K562 (cell line): Measurements from ENCODE around the gene PTPRB. TPM values are rescaled to one million over a fixed set of nuclear protein-coding genes. Genes with fewer than 3 reads are reported as not detected.

ENCODE experiments used
- ATAC-seq: fragments of 200-7000 bp; cut with Tn5 transposase; 3 replicates; pipeline ENCODE4 v1.9.1; 2020; ENCODE audit warnings: moderate library complexity
- BruUV-seq: library from RNA; stranded (reverse); fragments of 400-500 nt; replicated peaks from 2 replicates; lab custom pipeline; 2021; lab: Mats Ljungman, UMichigan
- CTCF ChIA-PET: fragments of 300-600 bp; formaldehyde crosslinking; extraction: SDS; loops from one replicate; lab custom pipeline; 2021; ENCODE audit warnings: low intra/inter-chr PET ratio; lab: Yijun Ruan, JAX
- POLR2A ChIA-PET: fragments of 300-600, 350-650 bp; sonication (Branson Sonifier 250); formaldehyde crosslinking; extraction: SDS; loops from one replicate; lab custom pipeline; 2021; ENCODE audit warnings: antibody characterized with exemption, inconsistent platforms; lab: Yijun Ruan, JAX
- DNase-seq, 4 experiments: peaks; one replicate each; pipeline versions ENCODE4 v3.0.0 to v3.0.0-alpha.2; 2011 to 2018; ENCODE audit warnings: low spot score in 3 of 4, mixed read lengths in 3 of 4; ENCODE audit errors: extremely low read depth in 1 of 4
- FAIRE-seq: peaks from 2 replicates; lab custom pipeline; 2011; peaks lifted over from hg19 to GRCh38; lab: Jason Lieb, UNC
- H2AFZ ChIP-seq: 2 replicates; pipeline ENCODE4 v1.6.0; 2011; ENCODE audit warnings: low read depth, low read length, control low read depth, inconsistent platforms
- H3K27ac ChIP-seq: fragments of 200-600 bp; 3 replicates; pipeline ENCODE4 v1.8.0; 2011; ENCODE audit warnings: low read depth, mild to moderate bottlenecking, control low read depth, inconsistent platforms, low read length, moderate library complexity, mixed read lengths; ENCODE audit errors: extremely low read depth
- H3K27me3 ChIP-seq, 2 experiments: fragments of 300-600 bp in 1 of 2; 2 replicates in 1 of 2; 3 replicates in 1 of 2; pipeline versions ENCODE4 v1.6.0 to v1.8.0; 2011; ENCODE audit warnings: inconsistent platforms in 2 of 2, low read length in 2 of 2, mild to moderate bottlenecking in 1 of 2, mixed read lengths in 1 of 2, moderate library complexity in 1 of 2; ENCODE audit not compliant: control insufficient read depth in 2 of 2, insufficient read depth in 2 of 2
- H3K36me3 ChIP-seq: fragments of 300-600 bp; 3 replicates; pipeline ENCODE4 v1.8.0; 2011; ENCODE audit warnings: mild to moderate bottlenecking, low read length, inconsistent platforms; ENCODE audit not compliant: control insufficient read depth, insufficient read depth
- H3K4me1 ChIP-seq, 2 experiments: fragments of 200-600 bp in 1 of 2; replicated peaks in 1 of 2; 2 replicates in 1 of 2; 3 replicates in 1 of 2; pipeline versions ENCODE4 v1.5.1 to v1.8.0; 2011; ENCODE audit warnings: inconsistent platforms in 2 of 2, low read length in 2 of 2, mild to moderate bottlenecking in 1 of 2, mixed read lengths in 1 of 2, moderate library complexity in 1 of 2; ENCODE audit not compliant: control insufficient read depth in 2 of 2, insufficient read depth in 2 of 2
- H3K4me2 ChIP-seq: 2 replicates; pipeline ENCODE4 v1.6.1; 2011; ENCODE audit warnings: low read length, control low read depth, inconsistent platforms, mixed read lengths; ENCODE audit not compliant: insufficient read depth
- H3K4me3 ChIP-seq: fragments of 200-600 bp; sonication (generic), shearing (Covaris generic); 2 replicates; pipeline ENCODE4 v1.5.1; 2016; ENCODE audit warnings: control low read depth, inconsistent platforms
- H3K79me2 ChIP-seq: fragments of 200-600 bp; 3 replicates; pipeline ENCODE4 v1.8.0; 2011; ENCODE audit warnings: low read length, inconsistent platforms; ENCODE audit not compliant: control insufficient read depth, insufficient read depth
- H3K9ac ChIP-seq, 2 experiments: 2 replicates each; pipeline versions ENCODE4 v1.6.0 to v1.6.1; 2011; ENCODE audit warnings: low read depth in 2 of 2, low read length in 2 of 2, control low read depth in 1 of 2, inconsistent platforms in 1 of 2, mild to moderate bottlenecking in 1 of 2, mixed read lengths in 1 of 2; ENCODE audit not compliant: insufficient read depth in 1 of 2
- H3K9me1 ChIP-seq: one replicate; pipeline ENCODE4 v1.6.0; 2011; ENCODE audit warnings: inconsistent platforms, mild to moderate bottlenecking, low read length, moderate library complexity; ENCODE audit not compliant: control insufficient read depth, insufficient read depth
- H3K9me3 ChIP-seq: replicated peaks from 2 replicates; pipeline ENCODE4 v1.5.1; 2011; ENCODE audit warnings: low read depth, low read length, inconsistent platforms; ENCODE audit not compliant: control insufficient read depth, insufficient read depth
- H4K20me1 ChIP-seq: replicated peaks from 2 replicates; pipeline ENCODE4 v1.6.1; 2011; ENCODE audit warnings: low read length, inconsistent platforms, mixed read lengths; ENCODE audit not compliant: control insufficient read depth, insufficient read depth
- L3MBTL2 ChIP-seq: fragments of 450-650 bp; IDR thresholded peaks from 2 replicates; pipeline ENCODE4 v1.6.1; 2016; ENCODE audit warnings: mild to moderate bottlenecking, moderate library complexity
- PBX2 ChIP-seq, 2 experiments: IDR thresholded peaks in 1 of 2; conservative IDR thresholded peaks in 1 of 2; 2 replicates each; pipeline ENCODE4 v1.6.1; 2016; ENCODE audit warnings: low read depth in 2 of 2, mild to moderate bottlenecking in 1 of 2, missing compliant biosample characterization in 1 of 2, missing genetic modification characterization in 1 of 2, moderate library complexity in 1 of 2
- PHF21A ChIP-seq: fragments of 450-650 bp; IDR thresholded peaks from 2 replicates; pipeline ENCODE4 v1.6.1; 2017; ENCODE audit warnings: low read depth, borderline replicate concordance
- POLR2A ChIP-seq: fragments of 450-650 bp; conservative IDR thresholded peaks from 2 replicates; pipeline ENCODE4 v1.6.1; 2016
- POLR2H ChIP-seq: IDR thresholded peaks from 2 replicates; pipeline ENCODE4 v1.6.1; 2016; ENCODE audit warnings: missing genetic modification characterization, low read depth, mild to moderate bottlenecking, control low read depth, missing compliant biosample characterization, moderate library complexity
- TEAD2 ChIP-seq: fragments of 450-650 bp; IDR thresholded peaks from 2 replicates; pipeline ENCODE4 v1.6.1; 2016; ENCODE audit warnings: missing genetic modification characterization, control low read depth, missing compliant biosample characterization
- TOE1 ChIP-seq, 2 experiments: fragments of 450-650 bp in 1 of 2; sonication (generic) in 1 of 2; formaldehyde crosslinking in 1 of 2; IDR thresholded peaks; 2 replicates each; pipeline versions ENCODE4 v1.7.1 to v1.8.0; 2016 to 2022; ENCODE audit warnings: borderline replicate concordance in 2 of 2, mild to moderate bottlenecking in 2 of 2, antibody characterized with exemption in 1 of 2, inconsistent platforms in 1 of 2, low read depth in 1 of 2, missing genetic modification reagents in 1 of 2, moderate library complexity in 1 of 2
- ZNF133 ChIP-seq: fragments of 250-450 bp; sonication (Bioruptor Pico); IDR thresholded peaks from 2 replicates; pipeline ENCODE4 v1.4.0; 2020; ENCODE audit warnings: mild to moderate bottlenecking
- ZNF282 ChIP-seq: sonication (generic); formaldehyde crosslinking; IDR thresholded peaks from 2 replicates; pipeline ENCODE4 v1.8.1; 2023; ENCODE audit warnings: missing genetic modification reagents
- ZNF584 ChIP-seq: fragments of 200-800 bp; sonication (Bioruptor generic); IDR thresholded peaks from 2 replicates; pipeline ENCODE4 v1.6.1; 2016; ENCODE audit warnings: low read depth, mild to moderate bottlenecking, missing genetic modification characterization, missing compliant biosample characterization
- WGBS: fragments of 100-300 bp; shearing (Covaris generic); methylation state at CpG from one replicate; pipeline ENCODE4 v1.1.6; 2016; ENCODE audit warnings: low coverage, mixed read lengths; ENCODE audit not compliant: insufficient coverage; ENCODE audit errors: missing lambda C conversion rate; 5-methylcytosine and 5-hydroxymethylcytosine counted together
- in situ Hi-C: fragments of 300-500 bp; cut with MboI; formaldehyde crosslinking; loops from 4 replicates; pipeline ENCODE4 v1.15.0; 2018; ENCODE audit warnings: inconsistent platforms, mixed read lengths
- intact Hi-C: fragments of 100-400 bp; cut with micrococcal nuclease; formaldehyde crosslinking; loops from 2 replicates; pipeline ENCODE4 v1.14.2; 2022
- polyA plus RNA-seq, 8 experiments: library from polyadenylated mRNA; depleted of rRNA in 4 of 8; stranded (reverse) in 5 of 8; unstranded in 3 of 8; fragments of >200 nt; fragmentation: Nextera tagmentation in 2 of 8; fragmentation: Illumina TruSeq in 1 of 8; extraction: Ambion mirVana in 2 of 8; extraction: Trizol in 1 of 8; gene quantifications; 2 replicates each; pipeline versions ENCODE4 v1.2.1 to v1.2.3, GENCODE V29; 2011 to 2014; ENCODE audit warnings: inconsistent platforms in 1 of 8, missing spikeins in 1 of 8
- total RNA-seq, 7 experiments: library from RNA; depleted of rRNA in 6 of 7; stranded (reverse); fragments of >200 nt in 6 of 7; fragmentation: Illumina TruSeq in 2 of 7; extraction: Trizol in 2 of 7; gene quantifications; 2 replicates each; pipeline versions ENCODE4 v1.2.1 to v1.2.3, GENCODE V29; 2011 to 2021; ENCODE audit warnings: low replicate concordance in 1 of 7

The PTPRB gene
- total and polyA plus RNA-seq, 9 of the 15 experiments (the other 6 are each of a cell fraction or from before 2014, with no cell fraction given), result 0.46 to 5.9 (median 3.1) TPM

- Histone ChIP-seq H3K9me1 (no peaks in the 10 kb centered on the region), H3K4me3 (no peak overlapping the region), H2AFZ (no peak overlapping the region), H3K79me2 (no peaks in the 10 kb centered on the region), H3K9me3 (no peaks in the 10 kb centered on the region), H3K36me3 (peaks cover 5% of the 10 kb centered on the region; the same call in 1 of the 3 replicates), H3K4me1 (no peaks in the 10 kb centered on the region), H3K27ac (no peak overlapping the region), H3K9ac (no peak overlapping the region), H3K27me3 (no peaks in the 10 kb centered on the region), H4K20me1 (no peaks in the 10 kb centered on the region), H3K4me2 (no peak overlapping the region)
- BruUV-seq, result no TSS peak
- in situ Hi-C loops (no loop called here), intact Hi-C loops (no loop called here)
- ATAC-seq (no peak), DNase-seq (no peak), FAIRE-seq (no peak)
- ChIA-PET POLR2A (interaction anchor here (1.3 kb wide), 1 partner anchor 10 kb away, joined by 4 read pairs; no protein-coding TSS in a partner anchor), CTCF (no interaction called here)
- TF ChIP-seq TEAD2, result no peak
- TF ChIP-seq PHF21A, result no peak
- TF ChIP-seq POLR2A, result no peak
- no peak for TF ChIP-seq L3MBTL2
- no peak for TF ChIP-seq ZNF584
- no peak for TF ChIP-seq POLR2H
- TF ChIP-seq TOE1 (IDR thresholded peaks at IDR 0.05; ENCODE audit: borderline replicate concordance), result no peak
- no peak for TF ChIP-seq TOE1 (CRISPR knock-in tag; IDR thresholded peaks at IDR 0.05; ENCODE audit: borderline replicate concordance, low read depth)
- no peak for TF ChIP-seq PBX2 (CRISPR knock-in tag; IDR thresholded peaks at IDR 0.05; ENCODE audit: low read depth)
- TF ChIP-seq PBX2 (tag; conservative IDR thresholded peaks at IDR 0.05; ENCODE audit: low read depth), result no peak
- TF ChIP-seq ZNF133 (CRISPR knock-in tag), result no peak
- TF ChIP-seq ZNF282 (CRISPR knock-in tag), result no peak
- 20% methylated on average over 1 of the region's 1 CpG for WGBS
Measured at GRCh38 chr12:70520847-70521246, 116.4 kb downstream of the PTPRB start.
